Amygdala (tissue), 56 donors: Measurements from ENCODE around the gene PSMD1.

Experiments
- DNase-seq, 56 donors: peaks; one replicate each; lab custom pipeline; 2025; lab: John Stamatoyannopoulos, UW

Gene PSMD1

GRCh38 chr2:231100990-231101389, 44.3 kb downstream of the PSMD1 start:
- DNase-seq = no peak

GRCh38 chr2:231102772-231103171, 46.1 kb downstream of the PSMD1 start:
- DNase-seq = no peak

- peak in 35 of 56 donors; percentile 1 to 83 (median 14) for DNase-seq
These were observed 47.5 kb downstream of the PSMD1 start for GRCh38 chr2:231104115-231104713.

- DNase-seq = no peak
These were observed 53.9 kb downstream of the PSMD1 start for GRCh38 chr2:231110551-231110950.

- no peak for DNase-seq
These were observed 55.3 kb downstream of the PSMD1 start for GRCh38 chr2:231111987-231112386.

GRCh38 chr2:231113489-231113888, 56.8 kb downstream of the PSMD1 start:
- DNase-seq = no peak

GRCh38 chr2:231115651-231116050, 59.0 kb downstream of the PSMD1 start:
- no peak for DNase-seq

- DNase-seq = no peak
These were observed 60.5 kb downstream of the PSMD1 start for GRCh38 chr2:231117148-231117547.

GRCh38 chr2:231117922-231118613, 61.4 kb downstream of the PSMD1 start:
- no peak for DNase-seq

- DNase-seq = no peak
These were observed 61.9 kb downstream of the PSMD1 start for GRCh38 chr2:231118614-231118942.

GRCh38 chr2:231123362-231123898, 66.8 kb downstream of the PSMD1 start:
- no peak for DNase-seq

GRCh38 chr2:231124838-231125568, 68.3 kb downstream of the PSMD1 start, which contains the start of gene HTR2B:
TSS of gene HTR2B (minus strand) at chr2:231125042. CDS start at chr2:231123764, 1,278 bp downstream.
- peak in 2 of 56 donors; percentile 3 to 17 for DNase-seq

- no peak for DNase-seq
These were observed 69.5 kb downstream of the PSMD1 start for GRCh38 chr2:231126123-231126522.

- no peak for DNase-seq
These were observed 70.8 kb downstream of the PSMD1 start for GRCh38 chr2:231127480-231127879.

GRCh38 chr2:231127936-231128335, 71.3 kb downstream of the PSMD1 start:
- no peak for DNase-seq

GRCh38 chr2:231128541-231128940, 71.9 kb downstream of the PSMD1 start:
- DNase-seq = no peak

- DNase-seq = no peak
These were observed 72.5 kb downstream of the PSMD1 start for GRCh38 chr2:231129216-231129615.

- DNase-seq = no peak
These were observed 73.8 kb downstream of the PSMD1 start for GRCh38 chr2:231130336-231131056.

- no peak for DNase-seq
These were observed 75.5 kb downstream of the PSMD1 start for GRCh38 chr2:231132129-231132528.

- no peak for DNase-seq
These were observed 76.9 kb downstream of the PSMD1 start for GRCh38 chr2:231133365-231134099.
